ENCODE results near the gene INSL3. TPM values are rescaled to one million over a fixed set of nuclear protein-coding genes. Genes with fewer than 3 reads are reported as not detected.
"Not testable (repeated sequence)": the region's sequence is repeated elsewhere in the genome, so short reads cannot be mapped to it uniquely, and the experiment has no call there.

The INSL3 gene
- total RNA-seq, 1 donor from 2014 or later, result not detected

DNA sequence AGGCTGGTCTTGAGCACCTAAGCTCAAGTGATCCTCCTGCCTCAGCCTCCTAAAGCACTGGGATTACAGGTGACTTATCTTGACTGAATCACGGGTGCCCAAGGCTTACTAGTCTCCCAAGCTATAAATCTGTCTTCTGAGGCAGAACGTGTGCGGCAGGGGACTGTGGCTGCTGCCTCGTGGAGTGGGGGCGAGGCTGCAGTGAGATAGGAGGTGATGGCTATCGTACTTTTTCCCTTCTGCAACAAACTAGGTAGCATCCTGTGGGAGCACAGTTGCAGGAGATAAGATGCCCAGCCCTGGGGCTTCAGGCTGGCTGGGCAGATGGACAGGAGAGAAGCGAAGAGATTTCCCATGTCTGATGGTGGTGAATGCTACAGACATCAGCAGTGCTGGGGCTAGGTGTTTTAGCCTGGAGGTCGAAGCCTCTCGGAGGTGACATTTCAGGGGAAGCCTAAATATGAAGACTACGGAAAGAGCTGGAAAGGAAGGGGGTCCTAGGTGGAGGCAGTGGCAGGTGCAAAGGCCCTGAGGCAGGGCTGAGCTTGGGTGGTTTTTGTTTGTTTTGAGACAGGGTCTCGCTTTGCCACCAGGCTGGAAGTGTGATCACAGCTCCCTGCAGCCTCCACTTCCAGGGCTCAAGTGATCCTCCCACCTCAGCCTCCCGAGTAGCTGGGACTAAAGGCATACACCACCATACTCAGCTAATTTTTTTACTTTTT is 19.0 kb downstream of the INSL3 start:
- Histone ChIP-seq H3K36me3 (ENCODE audit: control insufficient read depth, insufficient read depth, low read length) (no peaks in the 10 kb centered on the region), H3K4me3 (ENCODE audit: low read depth, low read length) (no peak overlapping the region), H3K27me3 (ENCODE audit: control insufficient read depth, insufficient read depth, low read length) (peaks cover 3% of the 10 kb centered on the region)
- no peak for DNase-seq (ENCODE audit: low read depth)
- TF ChIP-seq, protein P1, sequence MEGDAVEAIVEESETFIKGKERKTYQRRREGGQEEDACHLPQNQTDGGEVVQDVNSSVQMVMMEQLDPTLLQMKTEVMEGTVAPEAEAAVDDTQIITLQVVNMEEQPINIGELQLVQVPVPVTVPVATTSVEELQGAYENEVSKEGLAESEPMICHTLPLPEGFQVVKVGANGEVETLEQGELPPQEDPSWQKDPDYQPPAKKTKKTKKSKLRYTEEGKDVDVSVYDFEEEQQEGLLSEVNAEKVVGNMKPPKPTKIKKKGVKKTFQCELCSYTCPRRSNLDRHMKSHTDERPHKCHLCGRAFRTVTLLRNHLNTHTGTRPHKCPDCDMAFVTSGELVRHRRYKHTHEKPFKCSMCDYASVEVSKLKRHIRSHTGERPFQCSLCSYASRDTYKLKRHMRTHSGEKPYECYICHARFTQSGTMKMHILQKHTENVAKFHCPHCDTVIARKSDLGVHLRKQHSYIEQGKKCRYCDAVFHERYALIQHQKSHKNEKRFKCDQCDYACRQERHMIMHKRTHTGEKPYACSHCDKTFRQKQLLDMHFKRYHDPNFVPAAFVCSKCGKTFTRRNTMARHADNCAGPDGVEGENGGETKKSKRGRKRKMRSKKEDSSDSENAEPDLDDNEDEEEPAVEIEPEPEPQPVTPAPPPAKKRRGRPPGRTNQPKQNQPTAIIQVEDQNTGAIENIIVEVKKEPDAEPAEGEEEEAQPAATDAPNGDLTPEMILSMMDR (IDR thresholded peaks at IDR 0.05; ENCODE audit: insufficient read depth, low read length, poor library complexity, severe bottlenecking), result no peak

DNA sequence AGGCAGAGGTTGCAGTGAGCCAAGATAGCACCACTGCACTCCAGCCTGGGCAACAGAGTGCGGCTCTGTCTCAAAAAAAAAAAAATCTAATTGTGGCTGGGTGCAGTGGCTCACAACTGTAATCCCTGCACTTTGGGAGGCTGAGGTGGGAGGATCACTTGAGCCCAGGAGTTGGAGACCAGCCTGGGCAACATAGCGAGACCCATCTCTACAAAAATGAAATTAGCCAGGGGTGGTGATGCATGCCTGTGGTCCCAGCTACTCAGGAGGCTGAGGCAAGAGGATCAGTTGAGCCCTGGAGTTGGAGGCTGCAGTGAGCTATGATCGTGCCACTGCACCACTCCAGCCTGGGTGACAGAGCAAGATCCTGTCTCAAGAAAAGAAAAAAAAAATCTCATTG is 22.7 kb downstream of the INSL3 start:
- H3K36me3 ChIP-seq (ENCODE audit: control insufficient read depth, insufficient read depth, low read length); DNase-seq (ENCODE audit: low read depth); H3K4me3 ChIP-seq (ENCODE audit: low read depth, low read length): not testable (repeated sequence)
- peaks cover 17% of the 10 kb centered on the region for H3K27me3 ChIP-seq (ENCODE audit: control insufficient read depth, insufficient read depth, low read length)

DNA sequence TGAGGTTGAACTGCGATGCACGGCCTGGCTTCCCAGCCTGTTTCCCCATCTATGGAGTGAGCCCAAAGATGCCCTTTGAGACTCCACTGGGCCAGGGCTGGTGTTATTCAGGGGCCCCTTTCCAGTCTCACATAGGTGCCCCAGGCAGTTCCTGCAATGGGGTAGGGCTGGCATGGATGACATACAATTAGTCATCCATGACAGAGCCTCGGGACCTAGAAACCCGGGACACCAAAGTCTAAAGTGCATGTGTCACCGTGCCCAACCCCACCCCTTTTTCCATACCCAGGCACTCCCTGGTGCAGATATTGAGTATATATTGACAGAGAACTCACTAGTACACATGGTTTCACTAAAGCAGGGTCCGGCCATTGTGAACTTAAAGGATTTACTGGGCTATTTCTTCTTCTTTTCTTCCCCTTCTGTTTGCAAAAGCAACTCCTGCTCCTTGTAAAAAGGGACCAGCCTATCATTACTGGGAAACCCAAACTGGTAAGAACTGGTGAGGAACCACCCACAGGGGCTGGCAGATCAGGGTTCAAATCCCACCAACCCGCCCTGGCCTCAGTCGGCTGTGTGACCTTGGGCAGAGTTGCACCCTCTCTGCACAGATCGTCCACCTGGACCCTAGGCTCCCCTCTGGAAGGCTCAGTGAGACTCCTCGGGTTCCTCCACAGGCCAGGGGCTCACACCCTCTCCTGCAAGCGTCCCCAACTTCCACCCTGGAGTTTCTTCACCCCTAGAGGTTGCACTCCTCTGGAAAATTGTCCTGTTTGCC is 23.7 kb downstream of the INSL3 start:
- TF ChIP-seq, protein P1 (IDR thresholded peaks at IDR 0.05; ENCODE audit: insufficient read depth, low read length, poor library complexity, severe bottlenecking), result no peak
- H3K4me3 ChIP-seq (ENCODE audit: low read depth, low read length), result no peak overlapping the region
- H3K36me3 ChIP-seq (ENCODE audit: control insufficient read depth, insufficient read depth, low read length), result no peaks in the 10 kb centered on the region
- no peak for DNase-seq (ENCODE audit: low read depth)
- peaks cover 17% of the 10 kb centered on the region for H3K27me3 ChIP-seq (ENCODE audit: control insufficient read depth, insufficient read depth, low read length)

DNA sequence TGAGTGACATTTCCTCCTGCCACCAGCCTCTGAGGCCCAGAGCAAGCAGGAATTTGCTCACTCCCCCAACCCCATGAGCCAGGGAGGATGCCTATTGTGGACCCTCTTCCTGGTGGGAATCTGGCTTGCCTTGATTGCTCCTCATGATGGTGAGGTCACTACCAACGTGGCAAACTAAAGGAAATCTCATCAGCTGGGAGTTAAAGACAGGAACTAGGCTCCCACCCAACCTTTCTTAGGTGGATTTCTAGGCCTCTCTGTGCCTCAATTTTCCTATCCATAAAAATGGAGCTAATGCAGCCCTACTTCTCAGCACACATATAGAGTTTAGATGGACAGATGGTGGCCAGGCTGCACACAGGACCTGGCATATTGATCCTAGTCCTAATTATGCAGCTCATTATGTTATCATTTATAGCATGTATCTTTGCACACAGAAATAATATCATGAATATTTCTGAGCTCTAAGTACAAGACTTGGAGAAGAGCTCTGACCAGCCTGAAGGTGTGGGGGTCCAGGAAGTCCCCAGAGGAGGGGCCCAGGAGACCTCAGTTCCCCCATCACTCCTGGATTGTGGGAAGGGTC is 24.4 kb downstream of the INSL3 start:
- Histone ChIP-seq H3K4me3 (ENCODE audit: low read depth, low read length) (no peak overlapping the region), H3K36me3 (ENCODE audit: control insufficient read depth, insufficient read depth, low read length) (no peaks in the 10 kb centered on the region), H3K27me3 (ENCODE audit: control insufficient read depth, insufficient read depth, low read length) (peaks cover 15% of the 10 kb centered on the region)
- DNase-seq (ENCODE audit: low read depth), result no peak
- TF ChIP-seq, protein P1 (IDR thresholded peaks at IDR 0.05; ENCODE audit: insufficient read depth, low read length, poor library complexity, severe bottlenecking), result no peak

DNA sequence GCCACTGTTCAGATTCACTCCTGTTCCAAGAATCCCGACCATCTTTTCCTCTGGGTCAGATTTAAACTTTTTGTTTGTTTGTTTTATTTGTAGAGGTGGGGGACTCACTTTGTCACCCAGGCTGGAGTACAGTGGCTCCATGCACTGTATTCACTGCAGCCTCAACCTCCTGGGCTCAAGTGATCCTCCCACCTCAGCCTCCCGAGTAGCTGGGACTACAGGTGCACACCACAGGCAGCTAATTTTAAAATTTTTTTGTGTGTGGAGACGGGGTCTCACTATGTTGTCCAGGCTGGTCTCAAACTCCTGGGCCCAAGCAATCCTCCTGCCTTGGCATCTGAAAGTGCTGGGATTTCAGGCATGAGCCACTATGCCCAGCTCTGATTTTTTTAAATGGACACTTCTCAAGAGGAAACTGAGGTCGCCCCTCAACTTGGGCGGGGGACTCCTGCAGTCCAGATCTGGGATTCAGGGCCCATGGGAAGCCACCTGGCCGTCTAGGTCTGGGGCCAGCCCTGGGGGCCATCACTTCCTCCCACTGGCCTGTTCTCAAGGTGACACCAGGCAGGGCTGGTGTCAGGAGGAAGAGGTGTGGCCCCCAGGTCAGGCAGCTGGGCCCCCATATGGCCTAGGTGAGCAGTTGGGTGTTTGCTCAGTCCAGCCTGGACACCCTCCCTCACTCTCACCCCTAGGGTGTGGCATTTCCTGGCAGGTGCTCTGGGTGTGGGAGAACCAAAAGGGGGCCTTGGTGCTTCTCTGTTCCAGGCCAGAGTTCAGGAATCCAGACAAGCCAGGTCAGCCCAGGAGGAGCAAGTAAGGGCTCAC is 25.1 kb downstream of the INSL3 start:
- Histone ChIP-seq H3K4me3 (ENCODE audit: low read depth, low read length) (no peak overlapping the region), H3K27me3 (ENCODE audit: control insufficient read depth, insufficient read depth, low read length) (peaks cover 15% of the 10 kb centered on the region), H3K36me3 (ENCODE audit: control insufficient read depth, insufficient read depth, low read length) (no peaks in the 10 kb centered on the region)
- DNase-seq (ENCODE audit: low read depth), result no peak
- TF ChIP-seq, protein P1 (IDR thresholded peaks at IDR 0.05; ENCODE audit: insufficient read depth, low read length, poor library complexity, severe bottlenecking), result no peak

DNA sequence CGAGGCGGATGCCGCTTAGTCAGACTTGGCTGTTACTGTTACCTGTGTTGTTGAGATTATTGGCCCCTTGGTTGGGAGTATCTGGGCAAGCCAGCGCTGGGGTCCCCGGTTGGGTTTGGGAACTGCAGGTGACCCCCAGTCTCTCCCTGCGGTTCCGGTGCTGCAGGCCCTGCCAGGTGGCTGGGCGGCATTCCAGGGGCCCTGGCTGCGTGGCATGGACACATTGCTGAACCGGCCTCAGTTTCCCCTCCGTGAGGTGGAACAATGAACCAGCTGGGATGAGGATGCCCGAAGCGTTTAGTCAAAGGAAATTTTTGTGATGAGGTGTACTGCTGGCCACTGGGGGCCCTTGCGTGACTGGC is 25.8 kb downstream of the INSL3 start:
- DNase-seq (ENCODE audit: low read depth), result no peak
- TF ChIP-seq, protein P1 (IDR thresholded peaks at IDR 0.05; ENCODE audit: insufficient read depth, low read length, poor library complexity, severe bottlenecking), result no peak
- Histone ChIP-seq H3K4me3 (ENCODE audit: low read depth, low read length) (peak overlapping the region; percentile 30), H3K36me3 (ENCODE audit: control insufficient read depth, insufficient read depth, low read length) (no peaks in the 10 kb centered on the region), H3K27me3 (ENCODE audit: control insufficient read depth, insufficient read depth, low read length) (peaks cover 15% of the 10 kb centered on the region)
